GM23338 (cell line): ENCODE results near the gene CTDSP1. TPM values are rescaled to one million over a fixed set of nuclear protein-coding genes. Genes with fewer than 3 reads are reported as not detected.

Experiments
- ATAC-seq: fragments of 200-7000 bp; cut with Tn5 transposase; 3 replicates; pipeline ENCODE4 v1.9.1; 2020
- DNase-seq: peaks from one replicate; pipeline ENCODE4 v3.0.0-alpha.2; 2015; ENCODE audit warnings: low spot score
- H2AFZ ChIP-seq: fragments of 200-600 bp; sonication (generic); 2 replicates; pipeline ENCODE4 v1.8.0; 2016; ENCODE audit warnings: antibody characterized with exemption, mild to moderate bottlenecking, moderate library complexity
- H3F3A ChIP-seq: fragments of 200-600 bp; sonication (generic); replicated peaks from 2 replicates; pipeline ENCODE4 v1.8.0; 2017; ENCODE audit warnings: antibody characterized with exemption, mixed run types, low read depth
- H3K27ac ChIP-seq: fragments of 200-600 bp; sonication (generic); 2 replicates; pipeline ENCODE4 v1.6.1; 2016; ENCODE audit warnings: low read depth
- H3K27me3 ChIP-seq: fragments of 200-600 bp; sonication (generic); 2 replicates; pipeline ENCODE4 v1.8.0; 2016; ENCODE audit warnings: mild to moderate bottlenecking, mixed run types, moderate library complexity; ENCODE audit not compliant: insufficient read depth
- H3K36me3 ChIP-seq: fragments of 200-600 bp; sonication (generic); 2 replicates; pipeline ENCODE4 v1.8.0; 2016; ENCODE audit warnings: mild to moderate bottlenecking; ENCODE audit not compliant: insufficient read depth
- H3K4me1 ChIP-seq: fragments of 200-600 bp; sonication (generic); 2 replicates; pipeline ENCODE4 v1.8.0; 2016; ENCODE audit warnings: mild to moderate bottlenecking, moderate library complexity; ENCODE audit not compliant: insufficient read depth
- H3K4me2 ChIP-seq: fragments of 200-600 bp; sonication (generic); 2 replicates; pipeline ENCODE4 v1.7.1; 2017; ENCODE audit warnings: mixed run types
- H3K4me3 ChIP-seq: fragments of 200-600 bp; sonication (generic); 2 replicates; pipeline ENCODE4 v1.6.1; 2016; ENCODE audit warnings: mixed run types
- H3K79me2 ChIP-seq: fragments of 200-600 bp; sonication (generic); replicated peaks from 2 replicates; pipeline ENCODE4 v1.8.0; 2017; ENCODE audit warnings: mild to moderate bottlenecking; ENCODE audit not compliant: insufficient read depth
- H3K9me2 ChIP-seq: fragments of 200-600 bp; sonication (generic); 2 replicates; pipeline ENCODE4 v1.8.0; 2017; ENCODE audit not compliant: insufficient read depth
- H4K20me1 ChIP-seq: fragments of 200-600 bp; sonication (generic); replicated peaks from 2 replicates; pipeline ENCODE4 v1.8.0; 2017; ENCODE audit warnings: mild to moderate bottlenecking; ENCODE audit not compliant: insufficient read depth
- H3K27ac Mint-ChIP-seq: 2 replicates; pipeline ENCODE4 v1.8.0; 2020; ENCODE audit warnings: inconsistent platforms, mild to moderate bottlenecking, moderate library complexity, mixed read lengths
- H3K27me3 Mint-ChIP-seq: 3 replicates; pipeline ENCODE4 v1.8.0; 2022; ENCODE audit warnings: low read depth, mild to moderate bottlenecking, moderate library complexity, mixed read lengths, inconsistent platforms; ENCODE audit not compliant: insufficient read depth, poor library complexity
- H3K36me3 Mint-ChIP-seq: 3 replicates; pipeline ENCODE4 v1.8.0; 2021; ENCODE audit warnings: low read depth, mild to moderate bottlenecking, inconsistent platforms, moderate library complexity, mixed read lengths
- H3K4me1 Mint-ChIP-seq: 3 replicates; pipeline ENCODE4 v1.8.0; 2020; ENCODE audit warnings: mild to moderate bottlenecking, inconsistent platforms, mixed read lengths
- H3K4me3 Mint-ChIP-seq: 3 replicates; pipeline ENCODE4 v1.8.0; 2021; ENCODE audit warnings: moderate library complexity, mild to moderate bottlenecking, inconsistent platforms, mixed read lengths
- H3K9me3 Mint-ChIP-seq: 3 replicates; pipeline ENCODE4 v1.8.0; 2020; ENCODE audit warnings: moderate library complexity, mild to moderate bottlenecking, inconsistent platforms, mixed read lengths
- CREB1 ChIP-seq: fragments of 250-450 bp; sonication (Bioruptor Pico); IDR thresholded peaks from 2 replicates; pipeline ENCODE4 v1.5.0; 2020; ENCODE audit warnings: low read depth, mild to moderate bottlenecking, moderate library complexity
- CTCF ChIP-seq, 2 experiments: fragments of 200-600 bp in 1 of 2; sonication (generic) in 1 of 2; conservative IDR thresholded peaks; 2 replicates each; pipeline versions ENCODE4 v1.5.1 to v1.6.1; 2016 to 2017; ENCODE audit warnings: antibody characterized with exemption in 2 of 2, low read depth in 2 of 2, mild to moderate bottlenecking in 2 of 2, moderate library complexity in 1 of 2
- ETS1 ChIP-seq: IDR thresholded peaks from 2 replicates; pipeline ENCODE4 v1.6.1; 2016; ENCODE audit warnings: antibody characterized with exemption
- EZH2phosphoT487 ChIP-seq: fragments of 200-600 bp; sonication (generic); IDR thresholded peaks from one replicate; pipeline ENCODE4 v1.8.1; 2018; ENCODE audit warnings: antibody characterized with exemption; ENCODE audit not compliant: unreplicated experiment
- NANOG ChIP-seq: IDR thresholded peaks from 2 replicates; pipeline ENCODE4 v1.6.1; 2016; ENCODE audit warnings: antibody characterized with exemption, borderline replicate concordance
- ZNF114 ChIP-seq: fragments of 250-450 bp; sonication (Bioruptor Pico); IDR thresholded peaks from 2 replicates; pipeline ENCODE4 v1.5.0; 2020; ENCODE audit warnings: mild to moderate bottlenecking, moderate library complexity
- ZNF331 ChIP-seq: fragments of 250-450 bp; sonication (Bioruptor Pico); IDR thresholded peaks from 2 replicates; pipeline ENCODE4 v1.5.0; 2020; ENCODE audit warnings: low read depth, mild to moderate bottlenecking, moderate library complexity
- ZNF462 ChIP-seq: fragments of 250-450 bp; sonication (Bioruptor Pico); IDR thresholded peaks from 2 replicates; pipeline ENCODE4 v1.5.0; 2020; ENCODE audit warnings: mild to moderate bottlenecking, moderate library complexity
- polyA plus RNA-seq: library from polyadenylated mRNA; unstranded; fragments of >200 nt; fragmentation: Nextera tagmentation; extraction: Ambion mirVana; gene quantifications from 2 replicates; pipeline ENCODE4 v1.2.1, GENCODE V29; 2016
- total RNA-seq: library from RNA; depleted of rRNA; stranded (reverse); fragments of >200 nt; shearing (Covaris generic); gene quantifications from 2 replicates; pipeline ENCODE4 v1.2.3, GENCODE V29; 2014

The CTDSP1 gene
- total and polyA plus RNA-seq, 2 experiments from 2014 or later = 6.7 to 21.8 TPM

DNA sequence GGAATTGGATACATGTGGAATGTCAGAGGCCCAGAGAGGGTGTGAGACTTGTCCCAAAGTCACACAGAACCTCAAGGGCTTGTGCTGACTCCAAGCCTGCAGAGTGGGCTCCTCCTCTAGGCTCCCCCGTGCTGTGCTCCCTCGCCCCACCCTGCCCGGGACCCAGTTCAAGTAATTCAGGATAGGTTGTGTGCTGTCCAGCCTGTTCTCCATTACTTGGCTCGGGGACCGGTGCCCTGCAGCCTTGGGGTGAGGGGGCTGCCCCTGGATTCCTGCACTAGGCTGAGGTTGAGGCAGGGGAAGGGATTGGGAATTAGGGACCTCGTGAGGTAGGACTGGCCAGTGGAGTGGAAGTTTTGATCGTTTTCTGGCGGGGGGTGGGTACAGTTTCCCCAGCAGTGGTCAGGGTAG is 2.8 kb downstream of the CTDSP1 start (continued):
- no peak for TF ChIP-seq ZNF462 (CRISPR knock-in tag)
- TF ChIP-seq EZH2phosphoT487 = no peak

- peaks cover 22% of the 10 kb centered on the region for H3K27me3 Mint-ChIP-seq
- Histone ChIP-seq H3K9me2 (no peaks in the 10 kb centered on the region), H3F3A (peaks cover 17% of the 10 kb centered on the region), H3K27ac (no peak overlapping the region), H3K4me3 (no peak overlapping the region), H3K4me2 (no peak overlapping the region), H3K36me3 (no peaks in the 10 kb centered on the region), H3K4me1 (peaks cover 29% of the 10 kb centered on the region), H3K27me3 (peaks cover 16% of the 10 kb centered on the region), H2AFZ (no peak overlapping the region), H4K20me1 (no peaks in the 10 kb centered on the region), H3K79me2 (no peaks in the 10 kb centered on the region)
- H3K4me1 Mint-ChIP-seq = peaks cover 22% of the 10 kb centered on the region
- H3K4me3 Mint-ChIP-seq = no peak overlapping the region
- H3K27ac Mint-ChIP-seq = no peak overlapping the region
- ATAC-seq (no peak), DNase-seq (no peak)
- no peaks in the 10 kb centered on the region for H3K9me3 Mint-ChIP-seq
- H3K36me3 Mint-ChIP-seq = peaks cover 12% of the 10 kb centered on the region
- TF ChIP-seq ZNF331 (CRISPR knock-in tag) (no peak), NANOG (no peak), CTCF (conservative IDR thresholded peaks at IDR 0.05; ENCODE audit: low read depth in 2 of 2) (no peak), CREB1 (CRISPR knock-in tag) (no peak), ETS1 (no peak), ZNF114 (CRISPR knock-in tag) (no peak)
Observed at GRCh38 chr2:218402911-218403411, 3.3 kb downstream of the CTDSP1 start.
